KG1 (cell line): ENCODE measurements around the gene CAPN8.

Experiments used
- DNase-seq: peaks from one replicate; lab custom pipeline; 2025; lab: John Stamatoyannopoulos, UW

CAPN8 gene

GRCh38 chr1:223665592-223666312 is at the start of gene CAPN8:
Gene CAPN8, minus strand, starts transcription at chr1:223665701. Its CDS starts 55 bp downstream, at chr1:223665646.
- DNase-seq = no peak

- no peak for DNase-seq
Observed at GRCh38 chr1:223714849-223715603, 49.5 kb upstream of the CAPN8 start.

- no peak for DNase-seq
Observed at GRCh38 chr1:223714421-223714724, 48.9 kb upstream of the CAPN8 start.

- DNase-seq = no peak
Observed at GRCh38 chr1:223713546-223714420, 48.3 kb upstream of the CAPN8 start.

- no peak for DNase-seq
Observed at GRCh38 chr1:223712850-223713474, 47.5 kb upstream of the CAPN8 start.

GRCh38 chr1:223712194-223712849 is 46.8 kb upstream of the CAPN8 start, which contains the start of gene CAPN2:
Gene CAPN2, plus strand, starts transcription at chr1:223712539. Its CDS starts 102 bp downstream, at chr1:223712641.
- peak; percentile 35 for DNase-seq

- DNase-seq = no peak
Observed at GRCh38 chr1:223711747-223712193, 46.3 kb upstream of the CAPN8 start.

GRCh38 chr1:223711173-223711572 is 45.7 kb upstream of the CAPN8 start:
- DNase-seq = no peak

GRCh38 chr1:223710179-223711133 is 45.0 kb upstream of the CAPN8 start:
- DNase-seq = no peak

GRCh38 chr1:223709598-223709997 is 44.1 kb upstream of the CAPN8 start:
- DNase-seq = no peak

- no peak for DNase-seq
Observed at GRCh38 chr1:223708651-223709268, 43.3 kb upstream of the CAPN8 start.

- no peak for DNase-seq
Observed at GRCh38 chr1:223708001-223708359, 42.5 kb upstream of the CAPN8 start.

GRCh38 chr1:223707256-223708000 is 41.9 kb upstream of the CAPN8 start:
- no peak for DNase-seq

- DNase-seq = no peak
Observed at GRCh38 chr1:223706077-223706973, 40.8 kb upstream of the CAPN8 start.

- no peak for DNase-seq
Observed at GRCh38 chr1:223704921-223705878, 39.7 kb upstream of the CAPN8 start.

- DNase-seq = no peak
Observed at GRCh38 chr1:223703668-223704013, 38.1 kb upstream of the CAPN8 start.
